ENCODE results near the gene PTPRM. TPM values are rescaled to one million over a fixed set of nuclear protein-coding genes. Genes with fewer than 3 reads are reported as not detected.

PTPRM gene
- total RNA-seq, 1 experiment from 2014 or later, result 14.5 TPM

- H3K79me2 ChIP-seq (ENCODE audit: insufficient read depth, low read length), result no peaks in the 10 kb centered on the region
- DNase-seq (ENCODE audit: low read depth, low spot score), result no peak
- intact Hi-C loops (cut with micrococcal nuclease), result no loop called here
- no peak overlapping the region for H3K9ac ChIP-seq (ENCODE audit: low read length)
- no peaks in the 10 kb centered on the region for H3K9me2 ChIP-seq (ENCODE audit: insufficient read depth)
- ChIA-PET POLR2A (no interaction called here), RAD21 (ENCODE audit: low non-redundant PET in 1 of 2, low total read pairs in 2 of 2, uncharacterized antibody in 2 of 2, unreplicated experiment in 2 of 2) (no interaction called here), CTCF (no interaction called here)
- TF ChIP-seq ELF1 (IDR thresholded peaks at IDR 0.05; ENCODE audit: borderline replicate concordance, low read depth) (no peak), TCF7L2 (IDR thresholded peaks at IDR 0.05; ENCODE audit: borderline replicate concordance, extremely low read depth, insufficient read depth, insufficient read length) (no peak), SP1 (IDR thresholded peaks at IDR 0.05; ENCODE audit: low read depth) (no peak), YY1 (IDR thresholded peaks at IDR 0.05; ENCODE audit: extremely low read depth, insufficient replicate concordance, low read depth, low read length) (no peak), JUND (IDR thresholded peaks at IDR 0.05) (no peak), MAX (IDR thresholded peaks at IDR 0.05) (no peak)
- TF ChIP-seq, protein P1, sequence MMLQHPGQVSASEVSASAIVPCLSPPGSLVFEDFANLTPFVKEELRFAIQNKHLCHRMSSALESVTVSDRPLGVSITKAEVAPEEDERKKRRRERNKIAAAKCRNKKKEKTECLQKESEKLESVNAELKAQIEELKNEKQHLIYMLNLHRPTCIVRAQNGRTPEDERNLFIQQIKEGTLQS (IDR thresholded peaks at IDR 0.05), result no peak
- TF ChIP-seq, protein P2, sequence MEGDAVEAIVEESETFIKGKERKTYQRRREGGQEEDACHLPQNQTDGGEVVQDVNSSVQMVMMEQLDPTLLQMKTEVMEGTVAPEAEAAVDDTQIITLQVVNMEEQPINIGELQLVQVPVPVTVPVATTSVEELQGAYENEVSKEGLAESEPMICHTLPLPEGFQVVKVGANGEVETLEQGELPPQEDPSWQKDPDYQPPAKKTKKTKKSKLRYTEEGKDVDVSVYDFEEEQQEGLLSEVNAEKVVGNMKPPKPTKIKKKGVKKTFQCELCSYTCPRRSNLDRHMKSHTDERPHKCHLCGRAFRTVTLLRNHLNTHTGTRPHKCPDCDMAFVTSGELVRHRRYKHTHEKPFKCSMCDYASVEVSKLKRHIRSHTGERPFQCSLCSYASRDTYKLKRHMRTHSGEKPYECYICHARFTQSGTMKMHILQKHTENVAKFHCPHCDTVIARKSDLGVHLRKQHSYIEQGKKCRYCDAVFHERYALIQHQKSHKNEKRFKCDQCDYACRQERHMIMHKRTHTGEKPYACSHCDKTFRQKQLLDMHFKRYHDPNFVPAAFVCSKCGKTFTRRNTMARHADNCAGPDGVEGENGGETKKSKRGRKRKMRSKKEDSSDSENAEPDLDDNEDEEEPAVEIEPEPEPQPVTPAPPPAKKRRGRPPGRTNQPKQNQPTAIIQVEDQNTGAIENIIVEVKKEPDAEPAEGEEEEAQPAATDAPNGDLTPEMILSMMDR (IDR thresholded peaks at IDR 0.05 in 2 of 3, conservative IDR thresholded peaks at IDR 0.05 in 1 of 3; ENCODE audit: borderline replicate concordance in 1 of 3, insufficient read depth in 1 of 3, low read depth in 2 of 3, low read length in 2 of 3), result no peak
- ATAC-seq, result no peak
- H3K27ac ChIP-seq (ENCODE audit: low read depth, low read length), result no peak overlapping the region
- no peaks in the 10 kb centered on the region for H3K4me1 ChIP-seq (ENCODE audit: control insufficient read depth in 1 of 2, insufficient read depth in 2 of 2, low read length in 2 of 2)
- no peak overlapping the region for H3K4me2 ChIP-seq (ENCODE audit: low read length)
- no peaks in the 10 kb centered on the region for H3K9me3 ChIP-seq (ENCODE audit: control insufficient read depth in 1 of 2, insufficient read depth in 1 of 2, low read depth in 1 of 2, low read length in 2 of 2)
- no peaks in the 10 kb centered on the region for H4K20me1 ChIP-seq (ENCODE audit: insufficient read depth)
- no peak overlapping the region for H3K4me3 ChIP-seq (replicated peaks in 1 of 2; ENCODE audit: low read depth in 1 of 2, low read length in 2 of 2)
- BruUV-seq (replicated peaks), result no TSS peak
- no peaks in the 10 kb centered on the region for H3K36me3 ChIP-seq (ENCODE audit: control insufficient read depth in 1 of 2, insufficient read depth in 2 of 2, low read length in 2 of 2)
- no peak overlapping the region for H2AFZ ChIP-seq (ENCODE audit: low read depth, low read length, poor library complexity, severe bottlenecking)
- H3K27me3 ChIP-seq (ENCODE audit: insufficient read depth, low read length), result 0 out of 2 replicates have a peak, but pooled peaks cover 5% of the 10 kb centered on the region
Observed at GRCh38 chr18:7600528-7601245, 33.6 kb downstream of the PTPRM start.

All from HCT116 (cell line).